K562 (cell line): Measurements from ENCODE around the gene KIF26B. TPM values are rescaled to one million over a fixed set of nuclear protein-coding genes. Genes with fewer than 3 reads are reported as not detected.

Experiments used
- ATAC-seq: fragments of 200-7000 bp; cut with Tn5 transposase; 3 replicates; pipeline ENCODE4 v1.9.1; 2020; ENCODE audit warnings: moderate library complexity
- BruUV-seq: library from RNA; stranded (reverse); fragments of 400-500 nt; replicated peaks from 2 replicates; lab custom pipeline; 2021; lab: Mats Ljungman, UMichigan
- CTCF ChIA-PET: fragments of 300-600 bp; formaldehyde crosslinking; extraction: SDS; loops from one replicate; lab custom pipeline; 2021; ENCODE audit warnings: low intra/inter-chr PET ratio; lab: Yijun Ruan, JAX
- POLR2A ChIA-PET: fragments of 300-600, 350-650 bp; sonication (Branson Sonifier 250); formaldehyde crosslinking; extraction: SDS; loops from one replicate; lab custom pipeline; 2021; ENCODE audit warnings: antibody characterized with exemption, inconsistent platforms; lab: Yijun Ruan, JAX
- DNase-seq, 4 experiments: peaks; one replicate each; pipeline versions ENCODE4 v3.0.0 to v3.0.0-alpha.2; 2011 to 2018; ENCODE audit warnings: low spot score in 3 of 4, mixed read lengths in 3 of 4; ENCODE audit errors: extremely low read depth in 1 of 4
- FAIRE-seq: peaks from 2 replicates; lab custom pipeline; 2011; peaks lifted over from hg19 to GRCh38; lab: Jason Lieb, UNC
- H2AFZ ChIP-seq: 2 replicates; pipeline ENCODE4 v1.6.0; 2011; ENCODE audit warnings: low read depth, low read length, control low read depth, inconsistent platforms
- H3K27ac ChIP-seq: fragments of 200-600 bp; 3 replicates; pipeline ENCODE4 v1.8.0; 2011; ENCODE audit warnings: low read depth, mild to moderate bottlenecking, control low read depth, inconsistent platforms, low read length, moderate library complexity, mixed read lengths; ENCODE audit errors: extremely low read depth
- H3K27me3 ChIP-seq, 2 experiments: fragments of 300-600 bp in 1 of 2; 2 replicates in 1 of 2; 3 replicates in 1 of 2; pipeline versions ENCODE4 v1.6.0 to v1.8.0; 2011; ENCODE audit warnings: inconsistent platforms in 2 of 2, low read length in 2 of 2, mild to moderate bottlenecking in 1 of 2, mixed read lengths in 1 of 2, moderate library complexity in 1 of 2; ENCODE audit not compliant: control insufficient read depth in 2 of 2, insufficient read depth in 2 of 2
- H3K36me3 ChIP-seq: fragments of 300-600 bp; 3 replicates; pipeline ENCODE4 v1.8.0; 2011; ENCODE audit warnings: mild to moderate bottlenecking, low read length, inconsistent platforms; ENCODE audit not compliant: control insufficient read depth, insufficient read depth
- H3K4me1 ChIP-seq, 2 experiments: fragments of 200-600 bp in 1 of 2; replicated peaks in 1 of 2; 2 replicates in 1 of 2; 3 replicates in 1 of 2; pipeline versions ENCODE4 v1.5.1 to v1.8.0; 2011; ENCODE audit warnings: inconsistent platforms in 2 of 2, low read length in 2 of 2, mild to moderate bottlenecking in 1 of 2, mixed read lengths in 1 of 2, moderate library complexity in 1 of 2; ENCODE audit not compliant: control insufficient read depth in 2 of 2, insufficient read depth in 2 of 2
- H3K4me2 ChIP-seq: 2 replicates; pipeline ENCODE4 v1.6.1; 2011; ENCODE audit warnings: low read length, control low read depth, inconsistent platforms, mixed read lengths; ENCODE audit not compliant: insufficient read depth
- H3K4me3 ChIP-seq: fragments of 200-600 bp; sonication (generic), shearing (Covaris generic); 2 replicates; pipeline ENCODE4 v1.5.1; 2016; ENCODE audit warnings: control low read depth, inconsistent platforms
- H3K79me2 ChIP-seq: fragments of 200-600 bp; 3 replicates; pipeline ENCODE4 v1.8.0; 2011; ENCODE audit warnings: low read length, inconsistent platforms; ENCODE audit not compliant: control insufficient read depth, insufficient read depth
- H3K9ac ChIP-seq, 2 experiments: 2 replicates each; pipeline versions ENCODE4 v1.6.0 to v1.6.1; 2011; ENCODE audit warnings: low read depth in 2 of 2, low read length in 2 of 2, control low read depth in 1 of 2, inconsistent platforms in 1 of 2, mild to moderate bottlenecking in 1 of 2, mixed read lengths in 1 of 2; ENCODE audit not compliant: insufficient read depth in 1 of 2
- H3K9me1 ChIP-seq: one replicate; pipeline ENCODE4 v1.6.0; 2011; ENCODE audit warnings: inconsistent platforms, mild to moderate bottlenecking, low read length, moderate library complexity; ENCODE audit not compliant: control insufficient read depth, insufficient read depth
- H3K9me3 ChIP-seq: replicated peaks from 2 replicates; pipeline ENCODE4 v1.5.1; 2011; ENCODE audit warnings: low read depth, low read length, inconsistent platforms; ENCODE audit not compliant: control insufficient read depth, insufficient read depth
- H4K20me1 ChIP-seq: replicated peaks from 2 replicates; pipeline ENCODE4 v1.6.1; 2011; ENCODE audit warnings: low read length, inconsistent platforms, mixed read lengths; ENCODE audit not compliant: control insufficient read depth, insufficient read depth
- COPS2 ChIP-seq: fragments of 450-650 bp; conservative IDR thresholded peaks from 2 replicates; pipeline ENCODE4 v1.6.1; 2016; ENCODE audit warnings: mild to moderate bottlenecking, moderate library complexity
- ETV5 ChIP-seq: sonication (generic); formaldehyde crosslinking; IDR thresholded peaks from 2 replicates; pipeline ENCODE4 v1.4.0; 2020; ENCODE audit warnings: low read depth, mild to moderate bottlenecking, missing genetic modification reagents
- HDAC1 ChIP-seq, 2 experiments: fragments of 450-650 bp; IDR thresholded peaks; 2 replicates each; pipeline ENCODE4 v1.6.1; 2016 to 2017; ENCODE audit warnings: inconsistent platforms in 1 of 2, mild to moderate bottlenecking in 1 of 2, moderate library complexity in 1 of 2
- HDAC6 ChIP-seq: IDR thresholded peaks from 2 replicates; pipeline ENCODE4 v1.6.1; 2012; ENCODE audit warnings: low read depth, mild to moderate bottlenecking, control low read depth, inconsistent platforms, low read length, moderate library complexity
- JUN ChIP-seq, 2 experiments: sonication (generic) in 1 of 2; formaldehyde crosslinking in 1 of 2; IDR thresholded peaks; 2 replicates each; pipeline versions ENCODE4 v1.6.1 to v1.8.0; 2012 to 2022; ENCODE audit warnings: borderline replicate concordance in 2 of 2, mild to moderate bottlenecking in 2 of 2, improper control_type of control experiment in 1 of 2, low read depth in 1 of 2, low read length in 1 of 2, missing genetic modification reagents in 1 of 2
- NCOA1 ChIP-seq: fragments of 450-650 bp; IDR thresholded peaks from 2 replicates; pipeline ENCODE4 v1.6.1; 2016; ENCODE audit warnings: low read depth
- NFYB ChIP-seq: IDR thresholded peaks from 2 replicates; pipeline ENCODE4 v1.6.1; 2011; ENCODE audit warnings: mild to moderate bottlenecking, moderate library complexity; ENCODE audit not compliant: insufficient read length; ENCODE audit errors: extremely low read depth
- TEAD1 ChIP-seq, 2 experiments: fragments of 450-650 bp in 1 of 2; sonication (generic) in 1 of 2; formaldehyde crosslinking; IDR thresholded peaks; 2 replicates each; pipeline versions ENCODE4 v1.4.0 to v1.8.0; 2020 to 2022; ENCODE audit warnings: mild to moderate bottlenecking in 2 of 2, missing genetic modification reagents in 1 of 2
- YBX1 ChIP-seq: fragments of 450-650 bp; IDR thresholded peaks from 2 replicates; pipeline ENCODE4 v1.7.1; 2016; ENCODE audit warnings: mild to moderate bottlenecking
- ZBTB17 ChIP-seq: fragments of 450-650 bp; formaldehyde crosslinking; IDR thresholded peaks from 2 replicates; pipeline ENCODE4 v1.4.0; 2020; ENCODE audit warnings: mild to moderate bottlenecking
- ZBTB8A ChIP-seq: fragments of 450-650 bp; IDR thresholded peaks from 2 replicates; pipeline ENCODE4 v1.6.1; 2018; ENCODE audit warnings: mild to moderate bottlenecking, moderate library complexity; ENCODE audit not compliant: partially characterized antibody
- WGBS: fragments of 100-300 bp; shearing (Covaris generic); methylation state at CpG from one replicate; pipeline ENCODE4 v1.1.6; 2016; ENCODE audit warnings: low coverage, mixed read lengths; ENCODE audit not compliant: insufficient coverage; ENCODE audit errors: missing lambda C conversion rate; 5-methylcytosine and 5-hydroxymethylcytosine counted together
- in situ Hi-C: fragments of 300-500 bp; cut with MboI; formaldehyde crosslinking; loops from 4 replicates; pipeline ENCODE4 v1.15.0; 2018; ENCODE audit warnings: inconsistent platforms, mixed read lengths
- intact Hi-C: fragments of 100-400 bp; cut with micrococcal nuclease; formaldehyde crosslinking; loops from 2 replicates; pipeline ENCODE4 v1.14.2; 2022
- polyA plus RNA-seq, 8 experiments: library from polyadenylated mRNA; depleted of rRNA in 4 of 8; stranded (reverse) in 5 of 8; unstranded in 3 of 8; fragments of >200 nt; fragmentation: Nextera tagmentation in 2 of 8; fragmentation: Illumina TruSeq in 1 of 8; extraction: Ambion mirVana in 2 of 8; extraction: Trizol in 1 of 8; gene quantifications; 2 replicates each; pipeline versions ENCODE4 v1.2.1 to v1.2.3, GENCODE V29; 2011 to 2014; ENCODE audit warnings: inconsistent platforms in 1 of 8, missing spikeins in 1 of 8
- total RNA-seq, 7 experiments: library from RNA; depleted of rRNA in 6 of 7; stranded (reverse); fragments of >200 nt in 6 of 7; fragmentation: Illumina TruSeq in 2 of 7; extraction: Trizol in 2 of 7; gene quantifications; 2 replicates each; pipeline versions ENCODE4 v1.2.1 to v1.2.3, GENCODE V29; 2011 to 2021; ENCODE audit warnings: low replicate concordance in 1 of 7
- TF ChIP-seq, protein P1 (sequence below): fragments of 450-650 bp; conservative IDR thresholded peaks from 2 replicates; pipeline ENCODE4 v1.6.1; 2016; ENCODE audit warnings: missing genetic modification characterization, low read depth, mild to moderate bottlenecking, missing compliant biosample characterization, moderate library complexity
- TF ChIP-seq, protein P2 (sequence below): fragments of 450-650 bp; IDR thresholded peaks from 2 replicates; pipeline ENCODE4 v1.6.1; 2014; ENCODE audit warnings: low read depth, mild to moderate bottlenecking, moderate library complexity, borderline replicate concordance
- TF ChIP-seq, protein P3 (sequence below): fragments of 250-450 bp; sonication (Bioruptor Pico); IDR thresholded peaks from 2 replicates; pipeline ENCODE4 v1.5.0; 2020; ENCODE audit warnings: mild to moderate bottlenecking, borderline replicate concordance
- TF ChIP-seq, protein P4 (sequence below): fragments of 450-650 bp; formaldehyde crosslinking; IDR thresholded peaks from 2 replicates; pipeline ENCODE4 v1.4.0; 2020; ENCODE audit warnings: mild to moderate bottlenecking, moderate library complexity

The KIF26B gene
- total and polyA plus RNA-seq, 9 of the 15 experiments (the other 6 are each of a cell fraction or from before 2014, with no cell fraction given): 0.02 to 0.08 (median 0.03) TPM; not detected in 6

DNA sequence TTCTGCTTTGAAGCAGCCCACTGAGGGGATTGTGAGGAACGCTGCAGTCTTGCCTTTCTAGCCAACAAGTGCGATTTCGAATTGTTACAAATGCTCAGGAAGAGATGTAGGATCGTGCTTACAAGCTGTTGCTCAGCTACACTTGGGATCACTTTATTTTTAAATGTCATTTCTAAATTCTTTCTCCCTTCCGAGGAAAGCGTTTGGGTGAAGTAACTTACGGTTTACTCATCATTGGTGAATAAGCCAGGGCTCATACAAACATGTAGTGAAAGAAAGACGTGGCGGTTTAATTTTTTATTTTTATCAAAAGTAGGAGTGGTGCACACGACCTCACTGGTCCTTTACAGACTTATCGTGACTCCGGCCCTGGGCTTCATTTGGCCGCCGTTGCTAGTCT lies 386.6 kb downstream of the KIF26B start:
- FAIRE-seq (no peak), DNase-seq (no peak), ATAC-seq (no peak)
- Histone ChIP-seq H3K27me3 (peaks cover 16 to 71% of the 10 kb centered on the region in 2 experiments; a peak in 4 of 5 replicates), H4K20me1 (no peaks in the 10 kb centered on the region), H3K9me3 (no peaks in the 10 kb centered on the region), H3K4me3 (no peak overlapping the region), H3K27ac (no peak overlapping the region), H3K36me3 (no peaks in the 10 kb centered on the region), H3K4me2 (no peak overlapping the region), H3K9ac (no peak overlapping the region), H3K79me2 (no peaks in the 10 kb centered on the region), H3K4me1 (no peaks in the 10 kb centered on the region; a peak in 1 of 5 replicates), H3K9me1 (no peaks in the 10 kb centered on the region), H2AFZ (no peak overlapping the region)
- in situ Hi-C loops: no loop called here
- ChIA-PET CTCF (no interaction called here), POLR2A (no interaction called here)
- BruUV-seq: no TSS peak
- 2% methylated on average over 14 of the region's 14 CpGs for WGBS
- intact Hi-C loops: no loop called here
- TF ChIP-seq NCOA1: no peak
- TF ChIP-seq YBX1: no peak
- TF ChIP-seq ZBTB17 (CRISPR knock-in tag): no peak
- TF ChIP-seq, protein P1, sequence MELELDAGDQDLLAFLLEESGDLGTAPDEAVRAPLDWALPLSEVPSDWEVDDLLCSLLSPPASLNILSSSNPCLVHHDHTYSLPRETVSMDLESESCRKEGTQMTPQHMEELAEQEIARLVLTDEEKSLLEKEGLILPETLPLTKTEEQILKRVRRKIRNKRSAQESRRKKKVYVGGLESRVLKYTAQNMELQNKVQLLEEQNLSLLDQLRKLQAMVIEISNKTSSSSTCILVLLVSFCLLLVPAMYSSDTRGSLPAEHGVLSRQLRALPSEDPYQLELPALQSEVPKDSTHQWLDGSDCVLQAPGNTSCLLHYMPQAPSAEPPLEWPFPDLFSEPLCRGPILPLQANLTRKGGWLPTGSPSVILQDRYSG (tag): no peak
- no peak for TF ChIP-seq HDAC1 (IDR thresholded peaks at IDR 0.05)
- no peak for TF ChIP-seq TEAD1 (CRISPR knock-in tag; IDR thresholded peaks at IDR 0.05)
- no peak for TF ChIP-seq NFYB
- TF ChIP-seq, protein P2, sequence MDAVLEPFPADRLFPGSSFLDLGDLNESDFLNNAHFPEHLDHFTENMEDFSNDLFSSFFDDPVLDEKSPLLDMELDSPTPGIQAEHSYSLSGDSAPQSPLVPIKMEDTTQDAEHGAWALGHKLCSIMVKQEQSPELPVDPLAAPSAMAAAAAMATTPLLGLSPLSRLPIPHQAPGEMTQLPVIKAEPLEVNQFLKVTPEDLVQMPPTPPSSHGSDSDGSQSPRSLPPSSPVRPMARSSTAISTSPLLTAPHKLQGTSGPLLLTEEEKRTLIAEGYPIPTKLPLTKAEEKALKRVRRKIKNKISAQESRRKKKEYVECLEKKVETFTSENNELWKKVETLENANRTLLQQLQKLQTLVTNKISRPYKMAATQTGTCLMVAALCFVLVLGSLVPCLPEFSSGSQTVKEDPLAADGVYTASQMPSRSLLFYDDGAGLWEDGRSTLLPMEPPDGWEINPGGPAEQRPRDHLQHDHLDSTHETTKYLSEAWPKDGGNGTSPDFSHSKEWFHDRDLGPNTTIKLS: no peak
- TF ChIP-seq, protein P3, sequence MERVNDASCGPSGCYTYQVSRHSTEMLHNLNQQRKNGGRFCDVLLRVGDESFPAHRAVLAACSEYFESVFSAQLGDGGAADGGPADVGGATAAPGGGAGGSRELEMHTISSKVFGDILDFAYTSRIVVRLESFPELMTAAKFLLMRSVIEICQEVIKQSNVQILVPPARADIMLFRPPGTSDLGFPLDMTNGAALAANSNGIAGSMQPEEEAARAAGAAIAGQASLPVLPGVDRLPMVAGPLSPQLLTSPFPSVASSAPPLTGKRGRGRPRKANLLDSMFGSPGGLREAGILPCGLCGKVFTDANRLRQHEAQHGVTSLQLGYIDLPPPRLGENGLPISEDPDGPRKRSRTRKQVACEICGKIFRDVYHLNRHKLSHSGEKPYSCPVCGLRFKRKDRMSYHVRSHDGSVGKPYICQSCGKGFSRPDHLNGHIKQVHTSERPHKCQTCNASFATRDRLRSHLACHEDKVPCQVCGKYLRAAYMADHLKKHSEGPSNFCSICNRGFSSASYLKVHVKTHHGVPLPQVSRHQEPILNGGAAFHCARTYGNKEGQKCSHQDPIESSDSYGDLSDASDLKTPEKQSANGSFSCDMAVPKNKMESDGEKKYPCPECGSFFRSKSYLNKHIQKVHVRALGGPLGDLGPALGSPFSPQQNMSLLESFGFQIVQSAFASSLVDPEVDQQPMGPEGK (CRISPR knock-in tag): no peak
- TF ChIP-seq, protein P4, sequence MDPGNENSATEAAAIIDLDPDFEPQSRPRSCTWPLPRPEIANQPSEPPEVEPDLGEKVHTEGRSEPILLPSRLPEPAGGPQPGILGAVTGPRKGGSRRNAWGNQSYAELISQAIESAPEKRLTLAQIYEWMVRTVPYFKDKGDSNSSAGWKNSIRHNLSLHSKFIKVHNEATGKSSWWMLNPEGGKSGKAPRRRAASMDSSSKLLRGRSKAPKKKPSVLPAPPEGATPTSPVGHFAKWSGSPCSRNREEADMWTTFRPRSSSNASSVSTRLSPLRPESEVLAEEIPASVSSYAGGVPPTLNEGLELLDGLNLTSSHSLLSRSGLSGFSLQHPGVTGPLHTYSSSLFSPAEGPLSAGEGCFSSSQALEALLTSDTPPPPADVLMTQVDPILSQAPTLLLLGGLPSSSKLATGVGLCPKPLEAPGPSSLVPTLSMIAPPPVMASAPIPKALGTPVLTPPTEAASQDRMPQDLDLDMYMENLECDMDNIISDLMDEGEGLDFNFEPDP (CRISPR knock-in tag): no peak
- no peak for TF ChIP-seq ZBTB8A
- no peak for TF ChIP-seq COPS2
- no peak for TF ChIP-seq ETV5
- TF ChIP-seq JUN (IDR thresholded peaks at IDR 0.05; ENCODE audit: borderline replicate concordance, low read depth, low read length): no peak
- TF ChIP-seq JUN (CRISPR knock-in tag; IDR thresholded peaks at IDR 0.05; ENCODE audit: borderline replicate concordance): no peak
- no peak for TF ChIP-seq HDAC6
